Hematopoietic multipotent progenitor cell treated with erythropoietin and hydrocortisone succinate and interleukin-3 and kit ligand, for 8 days (in vitro differentiated cells): Measurements from ENCODE around the gene PLXDC1.
"Not testable (repeated sequence)": the region's sequence is repeated elsewhere in the genome, so short reads cannot be mapped to it uniquely, and the experiment has no call there.

ENCODE experiments used
- DNase-seq: peaks from one replicate; pipeline ENCODE4 v3.0.0-alpha.2; 2015

PLXDC1 gene

DNA sequence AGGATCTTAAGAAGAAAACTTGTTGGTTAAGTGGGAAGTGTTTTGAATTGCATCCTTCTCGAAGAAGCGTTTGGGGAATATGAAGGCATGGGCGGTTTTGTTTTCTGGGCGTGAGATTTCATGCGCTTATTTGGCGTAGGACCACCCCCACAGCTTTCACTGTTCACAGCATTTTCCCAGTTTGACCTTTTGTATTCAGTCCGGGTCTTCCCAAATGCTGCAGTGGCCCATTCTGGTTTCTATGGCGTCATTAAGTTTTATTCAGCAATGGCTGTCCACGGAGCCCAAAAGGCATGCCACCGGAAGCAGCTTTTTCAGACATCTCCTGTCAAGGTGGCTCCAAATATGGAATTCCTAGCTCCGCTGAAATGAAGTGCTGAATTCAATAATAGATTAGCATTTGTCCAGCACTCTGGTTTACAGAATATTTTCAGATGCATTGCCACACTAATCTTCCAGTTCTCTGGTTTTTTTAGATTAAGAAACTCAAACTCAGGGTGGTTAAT lies 93.7 kb downstream of the PLXDC1 start:
- DNase-seq, result no peak

DNA sequence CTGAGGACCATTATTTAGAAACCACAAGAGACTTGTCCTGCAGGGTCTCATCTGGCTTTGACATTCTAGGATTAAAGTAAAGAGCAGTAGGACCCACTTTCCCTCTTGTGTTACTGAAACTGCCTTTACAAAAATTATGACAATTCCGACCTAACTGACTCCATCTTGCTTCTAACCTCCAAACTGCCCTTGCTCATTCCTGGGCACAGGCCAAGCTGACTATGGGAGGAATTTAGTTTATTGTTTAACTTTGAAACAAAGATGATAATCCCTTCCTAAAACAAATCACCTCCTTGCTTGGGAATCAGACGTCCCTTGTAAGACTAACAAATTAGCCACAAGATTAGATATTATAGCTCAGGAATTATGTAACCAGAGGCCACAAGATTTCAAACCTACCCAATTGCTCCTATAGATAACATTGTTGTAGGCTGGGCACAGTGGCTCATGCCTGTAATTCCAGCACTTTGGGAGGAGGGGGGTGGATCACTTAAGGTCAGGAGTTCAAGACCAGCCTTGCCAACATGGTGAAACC lies 97.3 kb downstream of the PLXDC1 start:
- no peak for DNase-seq

DNA sequence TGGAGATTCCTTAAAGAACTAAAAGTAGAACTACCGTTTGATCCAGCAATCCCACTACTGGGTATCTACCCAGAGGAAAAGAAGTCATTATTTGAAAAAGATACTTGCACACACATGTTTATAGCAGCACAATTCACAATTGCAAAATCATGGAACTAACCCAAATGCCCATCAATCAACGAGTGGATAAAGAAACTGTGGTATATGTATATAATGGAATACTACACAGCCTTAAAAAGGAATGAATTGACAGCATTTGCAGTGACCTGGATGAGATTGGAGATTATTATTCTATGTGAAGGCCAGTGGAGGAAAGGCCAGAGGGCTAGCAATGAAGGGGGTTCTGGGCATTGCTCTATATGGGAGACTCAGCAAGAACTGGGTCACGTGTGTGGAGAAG lies 99.0 kb downstream of the PLXDC1 start:
- not testable (repeated sequence) for DNase-seq

DNA sequence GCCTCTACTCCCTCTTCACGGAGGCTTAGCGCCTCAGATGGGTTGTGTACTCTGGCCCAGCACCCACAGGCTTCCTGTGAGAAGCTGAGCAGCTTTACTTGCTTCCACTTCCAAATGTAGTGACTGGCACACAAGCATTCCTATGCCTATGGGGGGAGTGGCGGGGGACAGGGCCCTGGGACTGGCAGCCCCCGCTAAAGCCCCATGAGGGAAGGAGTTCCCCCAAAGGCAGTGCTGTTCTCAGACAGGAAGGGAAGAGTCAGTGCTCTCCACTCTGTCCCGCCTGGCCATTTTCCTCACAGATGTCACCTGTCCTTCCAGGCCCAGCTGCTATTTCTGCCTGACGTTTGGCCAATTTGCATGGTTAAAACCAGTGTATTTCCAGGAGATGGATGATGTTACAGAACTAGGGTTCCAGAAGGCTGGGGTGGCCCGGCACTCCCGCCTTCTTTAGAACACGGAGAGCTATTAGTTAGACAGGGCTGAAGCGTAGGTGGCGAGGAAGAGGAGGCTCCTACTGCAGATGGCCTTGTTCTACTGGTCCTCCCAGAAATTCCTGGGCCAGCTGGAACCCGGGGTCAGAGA lies 100.3 kb downstream of the PLXDC1 start:
- DNase-seq, result no peak

DNA sequence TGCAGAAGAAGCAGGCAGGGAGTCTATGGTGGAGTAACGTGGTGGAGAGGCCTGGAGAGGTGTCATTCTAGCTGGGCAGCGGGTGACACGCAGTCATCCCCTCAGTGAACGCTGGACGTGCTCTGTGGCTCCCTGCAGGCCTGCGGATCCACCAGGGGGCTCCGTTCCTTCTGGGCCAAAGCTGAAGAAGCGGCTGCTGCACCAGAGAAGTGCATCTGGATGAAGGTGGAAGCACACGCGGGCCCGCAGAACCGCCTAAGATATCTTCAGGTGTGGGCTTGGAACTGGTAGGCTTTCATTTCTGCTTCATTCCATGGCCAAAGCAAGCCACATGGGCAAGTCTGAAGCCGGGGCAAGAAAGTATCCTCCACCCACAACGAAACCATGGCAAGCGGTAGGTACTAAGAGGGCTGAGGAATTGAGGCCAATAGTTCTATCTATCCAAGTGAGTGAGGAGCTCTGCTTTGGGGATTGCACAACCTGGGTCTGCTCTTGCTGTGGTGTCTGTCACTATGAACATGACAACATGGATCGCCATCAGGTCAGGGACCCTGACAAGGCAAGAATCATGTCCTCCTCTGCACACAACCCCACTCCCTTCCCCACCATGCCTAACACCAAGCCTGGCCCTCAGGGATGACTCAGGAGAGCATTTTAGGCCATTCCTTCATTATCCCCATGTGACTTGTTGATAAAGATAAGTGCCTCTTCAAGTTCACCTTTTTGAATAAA lies 105.3 kb downstream of the PLXDC1 start:
- no peak for DNase-seq

DNA sequence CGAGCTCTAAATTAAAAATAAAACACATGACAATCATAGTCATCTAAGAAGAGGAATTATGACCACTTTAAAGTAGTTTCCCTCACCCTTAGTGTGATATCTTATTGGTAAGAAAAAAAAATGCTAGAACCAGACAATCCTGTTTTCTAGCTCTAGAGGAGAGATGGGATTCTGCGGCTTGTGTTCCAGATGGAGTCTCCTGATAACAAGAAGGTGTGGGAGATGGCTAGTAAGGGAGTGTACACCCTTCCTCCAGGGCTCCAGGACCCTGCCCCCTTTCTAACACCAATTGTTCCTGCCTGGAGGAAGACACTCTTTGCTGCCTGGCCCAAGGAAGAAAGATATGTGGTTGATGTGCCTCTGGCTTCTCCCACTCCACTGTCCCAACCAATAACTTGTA lies 115.4 kb downstream of the PLXDC1 start:
- DNase-seq, result no peak

DNA sequence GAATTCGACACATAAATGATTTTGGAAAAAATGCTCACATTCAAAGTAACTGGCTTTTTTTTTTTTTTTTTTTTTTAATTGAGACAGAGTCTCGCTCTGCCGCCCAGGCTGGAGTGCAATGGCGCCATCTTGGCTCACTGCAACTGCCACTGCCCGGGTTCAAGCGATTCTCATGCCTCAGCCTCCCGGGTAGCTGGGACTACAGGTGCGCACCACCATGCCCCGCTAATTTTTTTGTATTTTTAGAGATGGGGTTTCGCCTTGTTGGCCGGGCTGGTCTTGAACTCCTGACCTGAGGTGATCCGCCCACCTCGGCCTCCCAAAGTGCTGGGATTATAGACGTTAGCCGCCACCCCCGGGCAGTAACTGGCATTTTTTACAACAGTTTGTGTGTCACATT lies 115.9 kb downstream of the PLXDC1 start:
- not testable (repeated sequence) for DNase-seq

DNA sequence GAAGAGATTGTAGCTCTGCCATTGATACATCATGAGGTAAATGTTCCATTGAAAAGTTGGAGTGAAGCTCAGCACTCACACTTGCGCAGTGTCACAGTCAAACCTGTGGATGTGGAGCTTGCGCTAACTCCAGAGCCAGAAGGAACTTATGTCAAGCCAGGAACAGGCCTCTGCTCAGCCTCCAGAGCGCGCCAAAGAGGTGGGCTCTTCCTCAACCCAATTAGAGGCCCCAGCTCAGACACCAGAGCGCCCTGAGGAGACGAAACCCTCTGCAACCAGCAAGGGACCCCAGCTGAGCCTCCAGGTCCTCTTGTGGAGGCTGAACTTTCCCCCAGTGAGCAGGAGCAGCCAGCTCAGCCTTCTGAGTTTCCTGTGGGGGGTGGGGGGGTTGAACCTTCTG lies 122.7 kb downstream of the PLXDC1 start:
- DNase-seq, result no peak

DNA sequence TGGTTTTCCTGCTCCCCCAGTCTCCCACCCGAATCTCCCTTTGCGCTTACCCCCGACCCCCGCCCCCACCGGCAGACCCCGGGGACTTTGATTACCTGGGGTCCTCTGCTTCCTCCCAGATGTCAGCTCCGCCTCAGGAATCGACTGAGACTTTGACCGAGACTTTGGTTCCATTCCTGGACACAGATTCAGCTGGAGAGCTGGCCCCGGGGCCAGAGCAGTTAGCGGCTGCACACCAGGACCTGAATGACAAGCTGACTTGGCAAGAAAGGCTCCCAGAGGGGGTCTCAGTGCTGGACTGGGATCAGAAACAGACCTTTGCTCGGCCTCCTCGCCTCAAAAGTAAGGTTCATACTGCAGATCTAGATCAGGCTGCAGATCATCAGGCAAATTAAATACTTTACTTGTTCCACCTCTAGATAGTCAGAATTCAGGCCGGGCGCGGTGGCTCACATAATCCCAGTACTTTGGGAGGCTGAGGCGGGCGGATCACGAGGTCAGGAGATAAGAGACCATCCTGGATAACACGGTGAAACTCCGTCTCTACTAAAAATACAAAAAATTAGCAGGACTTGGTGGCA lies 123.9 kb downstream of the PLXDC1 start:
- DNase-seq, result no peak

DNA sequence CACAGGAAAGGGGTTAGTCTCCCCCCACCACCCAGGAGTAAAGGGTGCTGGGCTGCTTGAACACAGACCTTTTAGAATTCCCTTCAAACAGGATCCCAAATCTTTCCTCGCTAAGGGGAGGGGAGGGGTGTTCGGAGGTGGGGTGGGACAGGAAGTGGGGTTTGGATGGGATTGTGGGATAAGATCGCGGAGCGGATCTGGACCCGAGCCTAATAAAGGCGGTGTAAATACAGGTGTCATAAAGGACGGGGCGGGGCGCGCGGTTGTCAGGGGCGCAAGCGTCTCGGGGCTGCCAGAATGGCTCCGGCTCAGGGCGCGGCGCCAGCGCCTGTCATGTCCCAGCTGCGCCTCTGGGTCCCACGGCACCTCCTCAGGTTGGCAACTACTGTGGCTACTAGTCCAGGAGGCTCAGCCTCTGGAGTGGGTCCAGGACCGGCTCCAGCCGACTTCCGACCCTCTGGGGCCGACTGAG lies 124.4 kb downstream of the PLXDC1 start:
- DNase-seq, result peak; percentile 59

DNA sequence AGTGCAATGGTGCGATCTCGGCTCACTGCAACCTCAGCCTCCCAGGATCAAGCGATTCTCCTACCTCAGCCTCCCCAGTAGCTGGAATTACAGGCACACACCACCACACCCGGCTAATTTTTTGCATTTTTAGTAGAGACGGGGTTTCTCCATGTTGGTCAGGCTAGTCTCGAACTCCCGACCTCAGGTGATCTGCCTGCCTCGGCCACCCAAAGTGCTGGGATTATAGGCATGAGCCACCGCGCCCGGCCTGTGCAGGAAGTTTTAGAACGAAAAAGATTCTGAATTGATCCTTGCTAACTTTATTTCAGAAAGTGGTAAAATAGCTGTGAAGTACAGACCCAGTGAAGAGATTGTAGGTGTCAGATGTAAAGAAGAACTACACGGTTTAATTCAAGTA lies 125.1 kb downstream of the PLXDC1 start:
- DNase-seq, result not testable (repeated sequence)

DNA sequence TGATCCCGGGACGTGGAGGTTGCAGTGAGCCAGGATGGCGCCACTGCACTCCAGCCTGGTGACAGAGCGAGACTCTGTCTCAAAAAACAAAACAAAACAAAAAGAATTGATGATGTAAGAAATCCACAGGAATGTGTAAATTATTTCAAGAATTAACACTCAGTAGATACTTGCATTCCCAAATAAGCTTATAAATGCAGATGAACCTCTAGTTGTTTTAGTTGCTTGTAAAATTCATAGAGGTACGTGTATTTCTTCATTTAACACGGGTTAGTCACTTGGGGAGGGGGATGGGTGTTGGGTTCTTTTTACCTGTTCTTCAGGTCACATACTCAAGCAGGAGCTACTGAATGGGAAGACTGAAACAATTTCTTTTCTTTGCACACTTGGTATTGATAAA lies 128.5 kb downstream of the PLXDC1 start:
- DNase-seq, result no peak

DNA sequence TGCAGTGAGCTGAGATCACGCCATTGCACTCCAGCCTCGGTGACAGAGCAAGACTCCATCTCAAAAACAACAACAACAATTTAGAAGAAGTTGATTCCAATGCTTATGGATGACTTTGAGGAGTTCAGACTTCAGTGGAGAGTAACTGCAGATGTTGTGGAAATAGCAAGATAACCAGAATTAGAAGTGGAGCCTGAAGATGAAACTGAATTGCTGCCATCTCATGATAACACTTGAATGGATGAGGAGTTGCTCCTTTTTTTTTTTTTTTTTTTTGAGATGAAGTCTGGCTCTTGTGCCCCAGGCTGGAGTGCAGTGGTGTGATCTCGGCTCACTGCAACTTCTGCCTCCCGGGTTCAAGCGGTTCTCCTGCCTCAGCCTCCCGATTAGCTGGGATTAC lies 131.4 kb downstream of the PLXDC1 start:
- DNase-seq, result peak; percentile 82

DNA sequence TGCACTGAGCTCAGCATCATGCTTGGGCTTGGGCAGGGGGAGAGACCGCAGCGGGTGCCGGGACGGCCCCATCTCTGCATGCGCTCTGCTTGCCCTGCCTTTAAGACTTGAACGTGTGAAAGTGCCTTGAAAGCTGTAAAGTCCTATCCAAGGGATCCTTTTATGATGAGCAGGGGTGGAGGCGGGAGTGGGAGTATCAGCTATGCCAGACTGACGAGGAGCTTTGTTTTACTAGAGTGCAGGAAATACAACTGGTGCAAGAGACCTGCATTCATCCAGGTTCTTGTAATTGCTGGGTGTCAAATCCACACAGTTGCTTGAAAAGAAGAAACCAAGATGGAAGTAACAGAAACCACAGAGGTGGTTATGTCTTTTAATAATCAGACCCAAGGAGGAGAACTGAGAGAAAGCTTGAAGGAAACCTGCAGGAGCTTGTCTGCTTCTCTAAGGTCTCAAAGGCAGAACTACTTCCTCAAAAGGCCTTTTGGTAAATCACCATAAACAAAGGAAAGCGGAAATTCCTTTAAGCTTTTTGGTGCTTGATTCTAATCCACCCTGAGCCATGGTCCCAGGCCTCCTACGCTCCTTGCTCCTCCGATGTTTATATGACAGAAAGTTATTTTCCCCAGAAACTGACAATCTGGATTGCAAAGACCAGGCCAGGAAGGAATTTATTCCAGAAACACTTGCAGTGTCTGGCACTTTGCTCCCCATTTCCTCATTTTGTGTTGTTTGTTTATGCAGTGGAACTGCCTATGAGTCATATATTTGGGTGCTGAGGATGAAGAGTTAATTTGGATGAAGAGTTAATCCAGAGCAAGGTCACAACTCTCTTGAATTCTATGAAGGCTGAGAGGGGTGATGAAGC lies 132.9 kb downstream of the PLXDC1 start:
- no peak for DNase-seq

DNA sequence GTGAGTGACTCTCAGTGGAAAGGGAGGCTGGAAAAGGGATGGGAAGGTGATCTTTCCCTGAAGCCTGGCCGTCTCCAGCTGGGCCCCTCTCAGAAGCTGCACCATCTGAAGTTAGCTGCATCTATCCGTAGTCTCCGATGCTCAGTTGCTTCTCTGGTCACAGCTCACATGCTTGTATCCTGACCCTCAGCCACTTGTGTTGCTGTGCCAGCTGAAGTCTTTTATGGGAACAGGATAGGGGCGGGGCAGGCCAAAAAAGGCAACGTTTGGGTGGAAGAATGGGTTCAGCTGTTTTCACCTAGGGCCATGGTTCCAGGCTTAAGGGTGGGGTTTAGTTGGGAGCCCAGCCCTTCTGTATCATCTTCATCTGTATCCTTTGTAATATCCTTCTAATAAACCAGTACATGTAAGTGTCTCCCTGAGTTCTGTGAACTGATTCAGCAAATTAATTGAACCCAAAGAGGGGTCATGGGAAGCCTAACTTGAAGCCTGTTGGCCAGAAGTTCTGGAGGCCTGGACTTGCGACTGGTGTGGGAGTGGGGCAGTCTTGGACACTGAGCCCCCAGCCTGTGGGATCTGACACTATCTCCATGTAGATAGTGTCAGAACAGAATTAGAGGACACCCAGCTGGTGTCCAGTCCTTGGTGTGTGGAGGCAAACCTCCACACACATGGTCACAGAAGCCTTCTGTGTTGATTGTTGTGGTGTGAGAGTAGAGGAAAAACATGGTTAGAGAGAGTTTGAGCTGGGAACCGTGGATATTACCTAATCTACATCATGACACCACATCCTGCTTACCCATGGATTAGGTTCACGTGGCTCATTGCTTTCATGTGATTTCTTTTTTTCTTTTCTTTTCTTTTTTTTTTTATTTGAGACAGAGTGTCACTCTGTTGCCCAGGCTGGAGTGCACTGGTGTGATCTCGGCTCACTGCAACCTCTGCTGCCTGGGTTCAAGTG lies 135.0 kb downstream of the PLXDC1 start:
- no peak for DNase-seq

DNA sequence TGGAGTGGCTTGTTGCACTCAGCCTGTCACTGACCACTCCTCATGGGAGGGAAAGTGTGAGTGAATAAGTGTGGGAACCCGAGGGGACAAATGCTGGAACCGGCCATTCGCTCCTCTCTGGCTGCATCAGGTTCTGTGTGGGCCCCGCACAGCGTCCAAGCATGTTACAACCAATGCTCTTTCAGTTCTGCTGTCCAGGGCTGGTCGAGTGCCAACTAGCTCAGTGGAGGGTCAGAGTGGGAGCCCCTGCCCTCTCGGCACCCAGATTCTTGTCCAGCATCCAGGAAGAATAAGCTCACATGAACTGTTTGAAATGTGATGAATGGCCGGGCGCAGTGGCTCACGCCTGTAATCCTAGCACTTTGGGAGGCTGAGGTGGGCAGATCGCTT lies 135.9 kb downstream of the PLXDC1 start:
- DNase-seq, result no peak

DNA sequence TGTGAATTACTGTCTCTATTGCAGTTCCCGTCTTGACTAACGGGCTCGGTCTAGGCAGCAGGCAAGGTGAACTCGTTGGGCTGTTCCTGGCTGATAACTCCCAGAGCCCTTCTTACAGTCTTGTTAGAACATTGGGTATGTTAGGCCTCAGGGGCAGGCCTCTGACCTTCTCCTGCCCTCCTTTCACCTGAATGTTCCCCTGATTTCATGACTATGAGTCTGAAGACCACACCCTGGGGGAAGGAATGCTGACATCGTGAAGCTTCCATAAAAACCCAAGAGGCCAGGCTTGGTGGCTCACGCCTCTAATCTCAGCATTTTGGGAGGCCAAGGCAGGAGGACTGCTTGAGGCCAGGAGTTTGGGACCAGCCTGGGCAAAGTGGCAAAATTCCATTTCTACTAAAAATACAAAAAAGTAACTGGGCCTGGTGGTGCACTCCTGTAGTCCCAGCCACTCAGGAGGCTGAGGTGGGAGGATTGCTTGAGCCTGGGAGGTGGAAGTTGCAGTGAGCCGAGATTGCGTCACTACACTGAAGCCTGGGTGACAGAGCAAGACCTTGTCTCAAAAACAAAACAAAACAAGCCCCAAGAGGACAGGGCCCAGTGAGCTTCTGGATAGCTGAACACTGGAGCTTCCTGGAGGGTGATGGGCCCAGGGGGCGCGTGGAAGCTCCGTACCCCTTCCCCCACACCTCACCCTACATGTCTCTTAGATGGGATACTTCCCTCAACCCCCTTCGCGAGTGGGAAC lies 136.5 kb downstream of the PLXDC1 start:
- DNase-seq, result peak; percentile 28

DNA sequence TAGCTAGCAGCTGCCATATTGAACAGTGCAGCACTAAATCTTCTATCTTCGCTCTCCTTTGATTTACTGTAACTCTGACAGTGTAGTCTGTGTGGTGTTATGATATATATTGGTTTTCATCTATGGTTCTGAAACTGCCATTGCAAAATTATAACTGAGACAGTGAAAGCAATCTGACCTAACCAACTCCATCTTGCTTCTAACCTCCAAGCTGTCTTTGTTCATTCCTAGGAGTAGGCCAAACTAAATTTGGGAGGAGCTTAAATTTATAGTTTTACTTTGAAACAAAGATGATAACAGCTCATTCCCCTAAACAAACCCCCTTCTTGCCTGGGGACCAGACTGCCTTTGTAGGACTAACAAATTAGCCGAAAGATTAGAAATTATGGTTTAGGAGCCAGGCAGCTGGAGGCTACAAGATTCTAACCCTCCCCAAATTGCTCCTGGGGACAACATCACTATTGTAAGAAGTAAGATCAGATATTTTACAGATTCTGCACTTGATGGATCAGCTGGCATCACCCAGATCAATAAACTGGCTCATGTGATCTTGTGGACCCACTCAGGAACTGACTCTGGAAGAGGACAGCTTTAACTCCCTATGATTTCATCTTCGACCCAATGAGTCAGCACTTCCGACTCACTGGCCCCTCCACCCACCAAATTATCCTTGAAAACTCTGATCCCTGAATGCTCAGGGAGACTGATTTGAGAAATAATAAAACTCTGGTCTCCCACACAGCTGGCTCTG lies 137.2 kb downstream of the PLXDC1 start:
- DNase-seq, result no peak
